HFFc6 (cell line): ENCODE measurements around the gene TRIM26. TPM values are rescaled to one million over a fixed set of nuclear protein-coding genes. Genes with fewer than 3 reads are reported as not detected.

Source experiments
- DNase-seq: peaks from one replicate; pipeline ENCODE4 v3.0.0-alpha.2; 2018
- H3K27ac Mint-ChIP-seq: 2 replicates; pipeline ENCODE4 v1.8.0; 2020; ENCODE audit warnings: mild to moderate bottlenecking, mixed read lengths
- H3K27me3 Mint-ChIP-seq: 2 replicates; pipeline ENCODE4 v1.8.0; 2021; ENCODE audit warnings: mild to moderate bottlenecking, moderate library complexity, mixed read lengths; ENCODE audit not compliant: insufficient read depth
- H3K36me3 Mint-ChIP-seq: 2 replicates; pipeline ENCODE4 v1.8.0; 2021; ENCODE audit warnings: low read depth, mixed read lengths
- H3K4me1 Mint-ChIP-seq: 2 replicates; pipeline ENCODE4 v1.8.0; 2020; ENCODE audit warnings: low read depth, mixed read lengths
- H3K4me3 Mint-ChIP-seq: 2 replicates; pipeline ENCODE4 v1.8.0; 2020; ENCODE audit warnings: mild to moderate bottlenecking, moderate library complexity, mixed read lengths
- H3K9me3 Mint-ChIP-seq: 2 replicates; pipeline ENCODE4 v1.8.0; 2020; ENCODE audit warnings: mild to moderate bottlenecking, mixed read lengths
- CTCF ChIP-seq: fragments of 200-600 bp; sonication (generic); IDR thresholded peaks from 2 replicates; pipeline ENCODE4 v1.5.0; 2021; ENCODE audit warnings: antibody characterized with exemption, mild to moderate bottlenecking
- total RNA-seq, 6 experiments: library from RNA; stranded (reverse); fragmentation: NEBNext Ultra II Directional; extraction: Animal tissue kit (Norgen Biotek cat#: 25700); gene quantifications; 2 replicates in 1 of 6; 3 replicates in 5 of 6; pipeline ENCODE4 v1.2.3, GENCODE V29; 2021

Gene TRIM26
- total RNA-seq, 6 experiments from 2014 or later, result 29.4 to 34.4 (median 32.2) TPM

GRCh38 chr6:30149858-30150550, 63.2 kb downstream of the TRIM26 start:
- DNase-seq, result no peak
- H3K4me3 Mint-ChIP-seq, result no peak overlapping the region
- no peaks in the 10 kb centered on the region for H3K36me3 Mint-ChIP-seq
- H3K4me1 Mint-ChIP-seq, result peaks cover 8% of the 10 kb centered on the region
- H3K9me3 Mint-ChIP-seq, result no peaks in the 10 kb centered on the region
- TF ChIP-seq CTCF, result no peak
- H3K27ac Mint-ChIP-seq, result no peak overlapping the region
- H3K27me3 Mint-ChIP-seq, result peaks cover 37% of the 10 kb centered on the region

- Mint-ChIP-seq H3K27ac (no peak overlapping the region), H3K4me1 (peaks cover under 1% of the 10 kb centered on the region), H3K9me3 (no peaks in the 10 kb centered on the region), H3K27me3 (peaks cover 37% of the 10 kb centered on the region), H3K36me3 (no peaks in the 10 kb centered on the region), H3K4me3 (no peak overlapping the region)
- DNase-seq, result no peak
- TF ChIP-seq CTCF, result peak; percentile 34
Observed at GRCh38 chr6:30149234-30149633, 64.0 kb downstream of the TRIM26 start.

- no peak for TF ChIP-seq CTCF
- DNase-seq, result no peak
- H3K9me3 Mint-ChIP-seq, result no peaks in the 10 kb centered on the region
- peaks cover 34% of the 10 kb centered on the region for H3K27me3 Mint-ChIP-seq
- H3K4me3 Mint-ChIP-seq, result no peak overlapping the region
- H3K27ac Mint-ChIP-seq, result no peak overlapping the region
- H3K4me1 Mint-ChIP-seq, result no peaks in the 10 kb centered on the region; the same call in 1 of the 2 replicates
- H3K36me3 Mint-ChIP-seq, result no peaks in the 10 kb centered on the region
Observed at GRCh38 chr6:30147096-30147495, 66.1 kb downstream of the TRIM26 start.

- Mint-ChIP-seq H3K27ac (no peak overlapping the region), H3K27me3 (peaks cover 41% of the 10 kb centered on the region), H3K4me3 (no peak overlapping the region), H3K4me1 (no peaks in the 10 kb centered on the region; the same call in 1 of the 2 replicates), H3K36me3 (no peaks in the 10 kb centered on the region), H3K9me3 (no peaks in the 10 kb centered on the region)
- no peak for DNase-seq
- no peak for TF ChIP-seq CTCF
Observed at GRCh38 chr6:30145818-30146217, 67.4 kb downstream of the TRIM26 start.

GRCh38 chr6:30144811-30145210, 68.4 kb downstream of the TRIM26 start:
- H3K4me1 Mint-ChIP-seq, result no peaks in the 10 kb centered on the region
- H3K27ac Mint-ChIP-seq, result no peak overlapping the region
- no peak overlapping the region for H3K4me3 Mint-ChIP-seq
- no peak for TF ChIP-seq CTCF
- no peak for DNase-seq
- no peaks in the 10 kb centered on the region for H3K9me3 Mint-ChIP-seq
- H3K27me3 Mint-ChIP-seq, result peaks cover 38% of the 10 kb centered on the region
- no peaks in the 10 kb centered on the region for H3K36me3 Mint-ChIP-seq
